GM18498 (cell line): ENCODE results near the gene TOB1.

ENCODE experiments used
- ATAC-seq: cut with Tn5 transposase; IDR thresholded peaks from one replicate; pipeline ENCODE4 v1.9.1; 2021; ENCODE audit warnings: mild to moderate bottlenecking, moderate library complexity; ENCODE audit not compliant: unreplicated experiment

The TOB1 gene, protein sequence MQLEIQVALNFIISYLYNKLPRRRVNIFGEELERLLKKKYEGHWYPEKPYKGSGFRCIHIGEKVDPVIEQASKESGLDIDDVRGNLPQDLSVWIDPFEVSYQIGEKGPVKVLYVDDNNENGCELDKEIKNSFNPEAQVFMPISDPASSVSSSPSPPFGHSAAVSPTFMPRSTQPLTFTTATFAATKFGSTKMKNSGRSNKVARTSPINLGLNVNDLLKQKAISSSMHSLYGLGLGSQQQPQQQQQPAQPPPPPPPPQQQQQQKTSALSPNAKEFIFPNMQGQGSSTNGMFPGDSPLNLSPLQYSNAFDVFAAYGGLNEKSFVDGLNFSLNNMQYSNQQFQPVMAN

DNA sequence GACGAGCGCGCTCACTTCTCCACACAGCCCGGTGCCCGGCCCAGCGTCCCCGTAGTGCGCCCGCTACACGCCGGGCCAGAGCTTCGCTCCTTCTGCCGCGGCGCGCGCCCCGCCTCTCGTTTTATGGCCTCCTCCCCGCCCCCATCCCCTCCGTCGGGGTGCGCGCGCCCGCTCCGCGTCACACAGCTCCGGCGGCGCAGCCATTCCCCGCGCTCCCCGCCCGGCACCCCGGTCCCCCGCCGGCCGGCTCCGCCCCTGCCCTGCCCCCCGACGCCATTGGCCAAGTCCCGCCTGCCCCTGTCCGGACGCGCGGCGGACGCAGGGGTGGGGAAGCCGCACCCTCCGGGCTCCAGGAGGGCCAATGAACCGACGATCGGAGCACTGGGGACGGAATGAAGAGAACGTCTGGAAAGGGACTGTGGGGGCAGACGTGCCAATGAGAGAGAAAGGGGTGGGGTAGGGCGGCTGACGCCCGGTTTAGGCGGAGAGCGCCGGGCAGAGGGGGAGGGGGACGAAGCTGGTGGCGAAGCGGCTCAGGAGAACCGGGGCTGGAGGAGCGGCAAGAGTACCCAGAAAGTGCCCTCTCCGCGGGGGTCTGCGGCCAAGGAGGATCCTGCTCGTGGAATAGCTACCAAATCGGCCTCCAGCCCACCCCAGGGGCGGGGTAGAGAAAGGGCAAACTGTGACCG, at the start of gene TOB1:
TSS of gene TOB1 (minus strand) at position 94 of the 689 bp plus-strand sequence. CDS start 2,337 bp downstream, outside the sequence.
- ATAC-seq: peak; percentile 75

DNA sequence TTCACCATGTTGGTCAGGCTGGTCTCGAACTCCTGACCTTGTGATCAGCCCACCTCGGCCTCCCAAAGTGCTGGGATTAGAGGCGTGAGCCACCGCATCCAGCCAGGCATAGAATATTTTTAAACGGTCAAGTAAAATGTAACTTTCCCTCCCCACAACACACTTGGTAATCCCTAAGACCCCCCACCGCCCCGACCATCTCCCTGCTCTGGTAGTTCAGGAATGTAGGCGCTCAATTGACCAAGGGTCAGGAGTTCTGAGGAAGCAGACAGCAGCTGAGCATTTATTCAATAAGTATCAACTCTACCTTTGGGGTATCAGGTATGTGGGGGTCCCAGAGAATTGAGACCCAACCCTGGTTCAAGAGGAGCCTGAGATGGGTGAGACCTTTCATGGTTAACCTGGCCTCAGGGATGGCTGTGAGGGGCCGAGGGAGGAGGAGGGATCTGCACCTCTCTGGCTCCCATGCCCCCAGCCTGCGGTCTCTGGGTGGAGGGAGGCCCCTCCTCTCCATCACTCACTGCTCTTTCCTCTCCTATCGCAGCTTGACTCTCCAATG, 48.4 kb upstream of the TOB1 start:
- ATAC-seq: no peak

DNA sequence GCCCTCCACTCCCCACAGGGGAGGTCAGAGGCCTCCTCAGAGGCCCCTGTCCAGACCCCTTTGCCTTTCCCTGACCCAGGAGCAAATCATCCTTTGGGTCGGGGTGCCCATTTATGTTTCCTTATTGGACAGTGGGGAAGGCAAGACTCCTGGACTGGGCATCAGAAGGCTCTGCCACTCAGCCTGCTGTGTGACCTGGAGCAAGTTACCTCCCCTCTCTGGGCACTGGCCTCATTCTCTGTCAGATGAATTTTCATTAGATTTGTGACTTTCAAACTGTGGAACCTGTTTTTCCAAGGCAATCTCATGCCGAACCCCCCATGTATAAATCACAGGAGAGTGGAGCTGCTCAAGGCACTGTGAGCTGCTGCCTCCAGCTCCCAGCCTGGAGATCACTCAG, 47.0 kb upstream of the TOB1 start:
- ATAC-seq: no peak

DNA sequence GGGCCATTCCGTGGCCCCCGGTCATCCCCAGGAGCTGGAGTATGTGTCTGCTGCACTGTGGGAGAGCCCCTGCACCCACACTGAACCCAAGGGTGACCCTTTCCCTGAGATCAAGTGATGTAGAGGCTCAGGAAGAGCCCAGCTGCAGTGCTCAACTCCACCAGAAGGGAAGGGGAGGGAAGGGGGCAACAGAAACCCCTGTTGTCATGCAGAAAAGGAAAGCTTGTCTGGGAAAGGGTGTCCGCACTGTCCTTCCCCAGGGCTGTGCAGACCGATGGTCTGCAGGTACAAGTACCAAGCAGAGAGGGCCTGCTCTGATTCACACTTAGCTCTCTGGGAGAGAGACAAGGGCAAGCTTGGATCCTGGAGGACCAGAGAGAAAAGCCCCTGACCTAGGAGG, 45.7 kb upstream of the TOB1 start:
- no peak for ATAC-seq

DNA sequence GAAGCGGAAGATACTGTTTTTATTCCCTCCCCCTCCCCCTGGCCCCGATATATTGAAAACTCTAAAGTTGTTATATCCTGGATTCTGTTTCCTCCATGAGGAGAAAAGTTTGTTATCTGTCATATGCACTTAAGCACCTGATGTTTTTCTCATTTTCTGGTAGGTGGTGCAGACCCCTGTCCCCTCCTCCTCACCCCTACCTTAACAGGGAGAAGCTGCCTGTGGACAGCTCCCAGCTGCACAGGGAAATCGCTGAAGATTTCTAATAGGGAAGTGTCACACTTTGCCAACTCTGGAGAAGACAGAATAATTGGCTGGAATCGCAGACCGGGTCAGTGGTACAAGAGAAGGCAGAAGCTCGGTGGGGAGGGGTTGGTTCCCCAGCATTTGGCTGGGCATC, 45.3 kb upstream of the TOB1 start:
- ATAC-seq: no peak

DNA sequence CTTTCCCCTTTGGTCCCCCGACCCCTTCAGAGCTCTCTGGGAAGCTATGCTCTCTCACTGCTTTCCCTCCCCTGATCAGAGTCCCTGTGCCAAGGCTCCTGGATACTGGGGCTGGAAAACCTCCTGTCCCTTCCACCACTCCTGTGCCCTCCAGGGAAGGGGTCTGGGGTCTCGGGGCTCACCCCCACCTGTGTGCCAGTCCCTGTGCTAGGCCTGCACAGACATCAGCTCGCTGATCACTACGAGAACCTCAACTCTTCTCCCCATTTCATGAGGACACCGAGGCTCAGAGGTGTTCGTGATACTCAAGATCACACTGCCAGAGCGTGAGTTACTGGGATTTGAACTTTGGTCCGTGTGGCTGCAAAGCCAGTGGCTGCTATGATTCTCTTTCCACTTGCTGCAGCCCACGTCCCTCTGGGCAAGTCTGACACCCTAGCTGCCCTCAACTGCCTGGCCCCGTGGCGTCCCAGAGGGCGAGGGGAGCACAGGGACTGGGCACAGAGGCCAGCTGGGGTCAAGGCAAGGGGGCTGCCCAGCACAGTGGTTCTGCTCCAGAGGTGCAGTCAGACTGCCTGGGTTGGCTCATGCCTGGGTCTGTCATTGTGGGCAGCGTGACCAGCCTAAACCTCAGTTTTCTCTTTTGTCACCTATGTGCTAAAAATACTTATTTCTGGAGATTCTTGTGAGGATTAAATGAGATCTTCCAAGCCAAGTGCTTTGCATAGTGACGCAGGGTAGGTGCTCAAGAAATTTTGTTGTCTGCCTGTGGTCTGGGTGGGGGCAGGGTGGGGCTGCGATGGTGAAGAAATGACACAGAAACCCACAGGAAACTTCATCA, 43.8 kb upstream of the TOB1 start:
- no peak for ATAC-seq

DNA sequence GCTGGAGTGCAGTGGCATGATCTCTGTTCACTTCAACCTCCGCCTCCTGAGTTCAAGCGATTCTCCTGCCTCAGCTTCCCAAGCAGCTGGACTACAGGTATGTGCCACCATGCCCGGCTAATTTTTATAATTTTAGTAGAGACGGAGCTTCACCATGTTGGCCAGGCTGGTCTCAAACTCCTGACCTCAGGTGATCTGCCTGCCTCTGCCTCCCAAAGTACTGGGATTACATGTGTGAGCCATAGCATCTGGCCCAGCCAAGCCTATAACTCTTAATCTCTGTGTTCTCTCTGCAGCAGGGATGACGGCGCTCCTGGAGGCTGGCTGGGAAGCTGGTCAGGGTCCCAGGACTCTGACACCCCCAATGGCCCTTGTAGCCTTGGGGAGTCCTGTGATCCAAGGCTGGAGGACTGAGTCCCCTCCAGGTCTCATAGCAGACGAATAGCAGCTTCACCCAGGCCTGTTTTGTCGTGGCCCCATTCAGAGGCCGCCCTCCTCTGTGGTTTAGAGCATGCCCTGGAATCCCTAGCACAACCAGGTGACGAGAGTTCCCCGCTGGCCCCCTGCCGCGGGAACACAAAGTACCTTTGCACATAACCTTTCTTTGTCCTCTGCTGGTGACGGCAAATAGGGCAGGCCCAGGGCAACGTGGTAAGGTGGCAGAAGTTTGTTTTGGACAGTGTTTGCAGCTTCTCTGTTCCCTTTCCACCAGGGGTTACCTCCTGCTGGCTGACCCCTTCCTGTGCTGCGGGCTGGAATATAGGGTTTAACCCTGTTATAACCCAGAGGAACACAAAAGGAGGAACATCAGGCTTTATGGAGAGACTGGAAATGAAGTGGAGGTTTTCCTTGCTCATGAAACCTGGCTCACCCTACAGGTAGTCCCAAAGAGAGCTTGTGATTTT, 43.0 kb upstream of the TOB1 start:
- no peak for ATAC-seq

DNA sequence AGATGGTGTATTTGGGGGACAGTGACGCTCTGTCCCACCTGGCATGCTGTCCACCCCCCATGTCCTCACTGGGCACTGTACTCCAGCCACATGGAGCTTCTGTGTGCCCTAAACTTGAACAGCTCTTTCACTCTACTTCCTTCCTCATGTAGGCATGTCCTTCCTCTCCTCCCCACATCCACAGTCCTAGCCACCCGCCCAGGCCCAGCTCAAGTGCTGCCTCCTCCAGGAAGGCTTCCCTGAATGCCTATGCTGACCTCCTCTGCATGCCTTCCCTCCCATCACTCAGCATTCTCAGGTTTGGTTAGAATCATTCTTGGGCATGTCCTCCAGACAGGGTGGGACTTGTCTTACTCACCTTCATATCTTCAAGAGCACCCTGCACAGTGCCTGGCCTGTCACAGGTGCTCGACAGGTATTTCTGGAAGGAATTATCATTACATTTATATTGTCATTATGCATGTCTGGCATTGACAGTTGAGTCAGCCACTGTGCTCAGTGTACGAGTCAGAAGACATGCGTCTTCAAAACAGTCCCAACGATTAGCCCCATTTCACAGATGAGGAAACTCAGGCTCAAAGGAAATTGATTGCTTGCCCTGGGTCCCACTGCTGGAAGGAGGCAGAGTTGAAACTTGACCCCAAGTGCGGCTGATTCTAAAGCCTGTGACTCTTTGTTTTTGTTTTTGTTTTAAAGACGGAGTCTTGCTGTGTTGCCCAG, 42.1 kb upstream of the TOB1 start:
- ATAC-seq: no peak

DNA sequence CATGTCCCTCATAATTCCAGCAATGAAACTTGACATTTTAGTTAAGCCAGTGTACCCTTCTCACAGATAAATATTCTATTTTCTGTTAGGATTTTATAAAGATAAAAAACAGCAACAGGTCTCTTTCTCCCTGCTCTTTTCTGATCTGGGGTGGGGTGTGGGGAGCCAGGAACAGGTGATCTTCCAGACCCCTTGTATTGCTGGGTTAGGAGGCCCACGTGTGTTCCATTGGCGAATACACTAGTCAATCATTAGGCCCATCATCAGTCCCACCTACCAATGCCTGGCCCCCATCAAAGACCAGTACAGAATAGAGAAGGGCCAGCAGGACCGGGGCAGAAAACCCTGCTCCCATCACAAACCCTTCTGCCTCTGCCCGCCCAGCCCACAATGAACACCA, 40.3 kb upstream of the TOB1 start:
- ATAC-seq: no peak

DNA sequence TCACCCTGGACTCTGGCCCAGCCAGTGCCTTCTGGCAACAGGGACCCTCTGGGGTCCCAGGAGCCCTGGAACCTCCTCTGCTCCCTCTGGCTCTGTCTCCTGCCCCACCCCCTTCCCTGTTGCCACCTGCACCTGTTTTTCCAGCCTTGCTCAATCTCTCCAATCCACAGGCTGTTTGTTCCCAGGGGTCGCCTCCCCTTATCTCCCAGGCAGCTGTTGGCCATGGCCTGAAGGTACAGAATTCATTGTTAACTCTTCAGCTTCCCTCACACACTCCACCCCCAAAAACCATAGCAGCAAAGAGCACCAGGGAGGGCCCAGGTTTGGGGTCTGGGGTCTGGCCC, 39.3 kb upstream of the TOB1 start:
- ATAC-seq: no peak

DNA sequence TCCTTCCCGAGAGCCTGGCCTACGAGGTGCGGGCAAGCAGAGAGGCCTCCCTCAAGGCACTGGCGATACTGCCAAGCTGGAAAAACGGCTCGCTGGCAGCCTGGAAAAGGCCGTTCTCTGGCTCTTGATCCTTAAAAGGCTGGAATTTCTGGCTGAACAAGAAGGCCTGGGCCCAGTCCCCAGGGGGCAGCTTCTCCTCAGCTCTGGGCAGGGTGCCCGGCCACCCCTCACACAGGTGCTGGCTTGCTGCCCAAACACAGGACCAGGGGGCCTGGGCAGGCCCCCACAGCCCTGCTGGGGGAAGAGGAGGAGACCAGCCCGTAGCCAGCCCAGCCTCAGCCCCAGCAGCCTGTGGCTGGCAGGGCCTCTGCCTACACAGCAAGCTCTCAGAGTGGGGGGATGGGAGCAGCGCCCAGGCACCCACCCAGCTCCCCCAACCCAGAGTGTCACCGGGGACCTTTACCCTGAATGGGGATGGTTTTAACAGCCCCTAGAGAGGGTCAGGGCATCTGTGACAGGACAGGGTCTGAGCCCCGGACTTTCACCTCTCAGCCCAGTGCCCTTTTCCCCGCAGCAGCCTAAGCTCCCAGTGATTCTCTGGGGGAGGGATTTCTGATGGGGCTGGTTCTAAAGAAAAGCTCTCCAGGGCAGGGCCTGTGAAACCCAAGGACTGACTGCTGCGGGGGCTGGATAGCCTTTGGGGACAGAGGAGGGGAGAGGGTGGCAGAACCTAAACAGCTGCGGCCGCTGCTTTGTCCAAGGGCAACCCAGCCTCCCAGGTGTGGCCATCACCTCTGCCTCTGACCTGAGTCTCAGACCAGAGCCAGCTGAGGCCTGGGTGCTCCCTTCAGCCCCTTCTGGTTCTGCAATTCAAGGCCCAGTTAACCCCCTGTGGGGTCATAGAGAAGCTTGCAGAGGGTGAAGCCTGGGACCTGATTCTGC, 38.6 kb upstream of the TOB1 start:
- no peak for ATAC-seq

DNA sequence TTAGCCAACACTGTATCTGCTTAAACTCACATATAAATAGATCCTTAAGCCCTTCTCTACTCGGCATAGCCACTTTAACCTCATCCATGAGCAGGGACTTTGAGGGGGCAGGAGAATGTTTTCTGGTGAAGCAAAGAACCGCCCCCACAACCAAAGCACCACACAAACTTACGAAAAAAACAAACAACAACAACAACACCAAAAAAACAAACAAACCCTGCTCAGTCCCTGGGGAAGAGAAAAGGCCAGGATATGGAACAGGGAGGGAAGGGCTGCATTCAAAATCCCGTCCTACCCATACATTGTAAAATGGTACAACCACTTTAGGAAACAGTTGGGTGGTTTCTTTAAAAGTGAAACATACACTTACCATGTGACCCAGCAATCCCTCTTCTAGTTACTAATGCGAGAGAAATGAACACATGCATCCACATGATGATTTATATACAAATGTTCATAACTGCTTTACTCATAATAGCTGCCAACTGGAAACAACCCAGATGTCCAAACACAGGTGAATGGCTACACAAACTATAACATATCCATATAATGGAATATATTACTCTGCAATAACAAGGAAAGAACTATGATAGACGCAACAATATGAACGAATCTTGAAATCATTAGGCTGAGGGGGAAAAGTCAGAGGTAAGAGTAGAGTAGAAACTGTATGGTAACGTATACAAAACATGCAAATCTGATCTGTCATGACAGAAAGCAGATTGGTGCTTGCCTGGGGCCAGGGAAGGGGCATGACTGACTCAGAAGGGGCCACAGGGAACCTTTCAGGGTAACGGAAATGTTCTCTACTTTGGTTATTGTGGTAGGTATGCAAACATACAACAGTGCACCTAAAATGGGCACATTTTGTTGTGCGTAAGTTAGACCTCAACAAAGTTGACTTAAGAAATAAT, 37.7 kb upstream of the TOB1 start:
- ATAC-seq: no peak

DNA sequence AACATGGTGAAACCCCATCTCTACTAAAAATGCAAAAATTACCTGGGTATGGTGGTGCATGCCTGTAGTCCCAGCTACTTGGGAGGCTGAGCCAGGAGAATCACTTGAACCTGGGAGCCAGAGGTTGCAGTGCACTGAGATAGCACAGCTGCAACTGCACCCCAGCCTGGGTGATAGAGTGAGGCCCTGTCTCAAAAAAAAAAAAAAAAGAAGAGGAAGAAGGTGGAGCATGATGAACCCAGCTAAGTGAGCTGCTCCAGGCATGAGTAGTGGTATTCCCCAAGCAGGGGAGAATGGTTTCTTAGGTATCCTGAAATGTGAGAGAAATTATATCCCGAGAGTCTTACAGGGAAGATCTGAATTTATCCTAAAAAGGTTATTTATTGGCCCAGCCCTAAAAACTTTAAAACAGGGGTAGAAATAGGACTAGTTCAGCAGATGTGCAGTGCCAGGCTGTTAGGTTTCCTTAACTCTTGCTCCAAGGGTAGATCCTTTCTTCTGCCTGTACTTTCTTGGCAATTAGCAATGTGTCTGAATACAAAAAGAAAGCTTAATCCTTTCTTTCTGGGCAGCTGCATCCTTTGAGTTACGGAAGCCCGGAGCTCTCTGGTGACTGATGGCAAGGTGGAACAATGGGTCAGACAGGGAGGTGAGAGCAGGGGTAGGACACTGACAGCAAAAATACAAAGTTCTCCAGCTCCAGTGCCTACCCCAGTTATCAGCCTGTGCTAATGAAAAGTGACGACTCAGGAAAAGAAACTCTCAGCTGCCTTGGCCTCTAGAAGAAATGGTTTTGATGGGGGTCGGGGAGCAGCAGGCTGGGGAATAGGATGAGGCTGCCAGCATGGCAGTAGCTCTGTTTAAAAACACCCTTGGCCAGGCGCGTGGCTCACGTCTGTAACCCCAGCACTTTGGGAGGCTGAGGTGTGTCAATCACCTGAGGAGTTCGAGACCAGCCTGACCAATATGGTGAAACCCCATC, 36.5 kb upstream of the TOB1 start:
- ATAC-seq: no peak

DNA sequence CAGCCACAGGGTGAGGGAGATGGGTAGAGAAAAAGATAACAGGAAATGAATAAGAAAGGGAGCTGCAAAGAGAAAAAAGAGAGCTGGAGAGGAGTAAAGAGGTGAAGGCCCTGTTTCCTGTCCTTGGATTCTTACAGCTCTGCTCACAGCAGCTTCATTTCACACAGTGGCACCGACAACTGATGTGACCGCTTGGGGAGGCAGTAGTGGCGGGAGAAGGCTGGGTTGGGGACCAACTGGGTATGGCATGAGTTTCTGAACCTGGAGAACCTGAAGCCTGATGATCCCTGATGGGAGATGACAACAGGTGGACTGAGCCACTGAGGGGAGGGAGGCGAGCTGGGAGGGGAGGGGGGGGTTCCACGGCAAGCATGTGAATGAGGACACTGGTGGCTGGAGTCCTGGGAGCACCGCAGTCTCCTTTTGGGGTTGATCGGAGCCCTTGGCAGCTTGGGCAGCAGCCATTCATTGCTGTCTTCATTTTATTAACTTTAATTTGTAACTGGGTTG, 34.3 kb upstream of the TOB1 start:
- ATAC-seq: no peak

DNA sequence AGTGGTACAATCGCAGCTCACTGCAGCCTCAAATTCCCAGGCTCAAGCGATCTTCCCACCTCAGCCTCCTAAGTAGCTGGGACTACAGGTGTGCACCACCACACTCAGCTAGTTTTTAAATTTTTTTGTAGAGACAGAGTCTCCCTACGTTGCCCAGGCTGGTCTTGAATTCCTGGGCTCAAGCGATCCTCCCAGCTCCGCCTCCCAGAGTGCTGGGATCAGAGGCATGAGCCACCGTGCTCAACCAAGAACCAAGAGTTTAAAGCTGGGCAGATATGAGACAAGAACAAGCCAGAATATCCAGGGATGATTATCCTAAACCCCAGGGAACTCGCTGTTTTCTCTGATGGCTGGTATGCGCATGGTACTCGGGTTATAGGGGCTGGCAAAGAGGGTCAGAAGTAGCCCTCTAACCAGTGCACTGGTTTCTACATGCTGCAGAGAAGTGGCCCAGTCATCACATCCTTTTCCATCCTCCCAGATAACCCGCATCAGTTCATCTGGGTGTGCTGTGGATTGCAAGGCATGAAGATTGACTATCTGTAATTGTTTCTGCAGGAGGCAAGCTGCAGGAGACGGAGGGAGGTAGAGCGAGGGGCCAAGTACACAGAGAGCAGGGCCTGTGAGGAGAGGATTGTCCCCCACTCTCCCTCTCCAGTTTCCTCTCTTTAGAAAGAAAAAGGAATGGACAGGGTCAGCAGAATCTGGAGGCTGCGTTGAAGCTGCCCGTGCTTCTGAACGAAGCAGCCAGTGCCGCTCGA, 33.6 kb upstream of the TOB1 start:
- ATAC-seq: no peak
